NB4 (cell line): Measurements from ENCODE around the gene CT45A10.
"Not testable (repeated sequence)": the region's sequence is repeated elsewhere in the genome, so short reads cannot be mapped to it uniquely, and the experiment has no call there.

Source experiments
- DNase-seq: peaks from one replicate; pipeline ENCODE4 v3.0.0; 2010; ENCODE audit warnings: low read depth
- H3K4me3 ChIP-seq: one replicate; pipeline ENCODE4 v1.5.1; 2011; ENCODE audit warnings: mild to moderate bottlenecking, low read depth, low read length, moderate library complexity
- MYC ChIP-seq: IDR thresholded peaks from 2 replicates; pipeline ENCODE4 v1.6.1; 2011; ENCODE audit warnings: low read depth, low read length
- POLR2A ChIP-seq: IDR thresholded peaks from 2 replicates; pipeline ENCODE4 v1.6.1; 2011; ENCODE audit warnings: mild to moderate bottlenecking; ENCODE audit not compliant: insufficient read length; ENCODE audit errors: extremely low read depth
- TF ChIP-seq, protein P1 (sequence below): IDR thresholded peaks from 2 replicates; pipeline ENCODE4 v1.6.1; 2011; ENCODE audit warnings: low read depth, low read length
- TF ChIP-seq, protein P2 (sequence below): IDR thresholded peaks from one replicate; pipeline ENCODE4 v1.5.1; 2012; ENCODE audit warnings: low read depth, low read length

CT45A10 gene, protein sequence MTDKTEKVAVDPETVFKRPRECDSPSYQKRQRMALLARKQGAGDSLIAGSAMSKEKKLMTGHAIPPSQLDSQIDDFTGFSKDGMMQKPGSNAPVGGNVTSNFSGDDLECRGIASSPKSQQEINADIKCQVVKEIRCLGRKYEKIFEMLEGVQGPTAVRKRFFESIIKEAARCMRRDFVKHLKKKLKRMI

DNA sequence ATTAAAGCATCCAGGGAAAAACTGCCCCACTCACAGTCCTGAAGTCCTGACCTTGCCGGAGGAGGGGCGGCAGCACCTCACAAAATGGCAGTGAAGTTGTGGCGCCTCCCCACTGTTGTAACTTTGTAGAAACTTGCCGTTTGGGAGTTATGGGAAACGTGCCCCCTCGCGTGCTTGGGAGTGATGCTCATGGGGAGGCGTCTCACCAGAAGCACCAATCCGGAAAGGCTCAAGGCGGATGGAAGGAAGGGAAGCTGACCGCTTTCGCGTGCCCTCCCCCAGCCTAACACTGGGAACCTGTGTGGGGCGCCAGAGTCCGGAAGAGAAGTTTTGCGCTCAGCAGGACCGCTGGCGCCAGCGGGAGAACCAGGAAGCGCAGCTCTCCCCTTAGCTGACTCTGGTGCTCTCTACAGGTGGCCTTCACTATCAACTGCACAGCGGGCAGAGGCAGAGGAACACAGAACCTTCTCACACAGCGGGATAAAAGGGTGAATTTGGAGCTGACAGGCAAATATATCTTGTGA, at the start of gene CT45A10, which contains the start of gene SAGE1:
CT45A10 (minus strand) TSS at position 151 of the 524 bp plus-strand sequence. CDS start 8,100 bp downstream, outside the sequence.
SAGE1 (plus strand) TSS at position 423 of the 524 bp plus-strand sequence. CDS start 2,527 bp downstream, outside the sequence.
- TF ChIP-seq, protein P1, sequence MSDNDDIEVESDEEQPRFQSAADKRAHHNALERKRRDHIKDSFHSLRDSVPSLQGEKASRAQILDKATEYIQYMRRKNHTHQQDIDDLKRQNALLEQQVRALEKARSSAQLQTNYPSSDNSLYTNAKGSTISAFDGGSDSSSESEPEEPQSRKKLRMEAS, result no peak
- TF ChIP-seq POLR2A, result no peak
- no peak for TF ChIP-seq MYC
- TF ChIP-seq, protein P2, sequence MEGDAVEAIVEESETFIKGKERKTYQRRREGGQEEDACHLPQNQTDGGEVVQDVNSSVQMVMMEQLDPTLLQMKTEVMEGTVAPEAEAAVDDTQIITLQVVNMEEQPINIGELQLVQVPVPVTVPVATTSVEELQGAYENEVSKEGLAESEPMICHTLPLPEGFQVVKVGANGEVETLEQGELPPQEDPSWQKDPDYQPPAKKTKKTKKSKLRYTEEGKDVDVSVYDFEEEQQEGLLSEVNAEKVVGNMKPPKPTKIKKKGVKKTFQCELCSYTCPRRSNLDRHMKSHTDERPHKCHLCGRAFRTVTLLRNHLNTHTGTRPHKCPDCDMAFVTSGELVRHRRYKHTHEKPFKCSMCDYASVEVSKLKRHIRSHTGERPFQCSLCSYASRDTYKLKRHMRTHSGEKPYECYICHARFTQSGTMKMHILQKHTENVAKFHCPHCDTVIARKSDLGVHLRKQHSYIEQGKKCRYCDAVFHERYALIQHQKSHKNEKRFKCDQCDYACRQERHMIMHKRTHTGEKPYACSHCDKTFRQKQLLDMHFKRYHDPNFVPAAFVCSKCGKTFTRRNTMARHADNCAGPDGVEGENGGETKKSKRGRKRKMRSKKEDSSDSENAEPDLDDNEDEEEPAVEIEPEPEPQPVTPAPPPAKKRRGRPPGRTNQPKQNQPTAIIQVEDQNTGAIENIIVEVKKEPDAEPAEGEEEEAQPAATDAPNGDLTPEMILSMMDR, result no peak
- no peak within 1 kb of the TSS for H3K4me3 ChIP-seq
- no peak for DNase-seq

DNA sequence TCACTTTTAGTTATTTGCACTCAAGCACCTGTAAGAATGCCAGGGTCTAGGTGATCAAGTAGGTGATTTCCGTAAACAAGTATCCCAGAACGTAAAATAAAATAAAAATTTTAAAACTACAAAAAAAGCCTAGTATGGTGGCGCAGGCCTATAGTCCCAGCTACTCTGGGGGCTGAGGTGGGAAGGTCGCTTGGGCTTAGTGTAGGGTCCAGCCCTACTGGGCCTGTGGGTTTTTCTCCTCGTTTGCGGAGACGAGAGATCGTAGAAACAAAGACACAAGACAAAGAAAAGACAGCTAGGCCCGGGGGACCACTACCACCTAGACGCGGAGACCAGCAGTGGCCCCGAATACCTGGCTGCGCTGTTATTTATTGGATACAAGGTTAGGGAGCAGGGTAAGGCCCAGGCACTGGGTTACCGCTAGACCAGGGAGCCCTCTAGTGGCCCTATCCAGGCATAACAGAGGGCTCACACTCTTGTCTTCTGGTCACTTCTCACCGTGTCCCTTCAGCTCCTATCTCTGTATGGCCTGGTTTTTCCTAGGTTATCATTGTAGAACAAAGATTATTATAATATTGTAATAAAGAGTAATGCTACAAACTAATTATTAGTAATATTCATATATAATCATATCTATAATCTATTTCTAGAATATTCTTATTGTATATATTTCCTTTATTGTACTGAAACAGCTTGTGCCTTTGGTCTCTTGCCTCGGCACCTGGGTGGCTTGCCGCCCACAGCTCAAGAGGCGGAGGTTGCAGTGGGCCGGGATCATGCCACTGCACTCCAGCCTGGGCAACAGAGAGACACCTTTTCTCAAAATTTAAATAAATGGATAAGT, 38.6 kb upstream of the CT45A10 start:
- TF ChIP-seq, protein P2, result peak; percentile 70
- TF ChIP-seq MYC, result no peak
- H3K4me3 ChIP-seq, result no peak overlapping the region
- peak; percentile 45 for DNase-seq

DNA sequence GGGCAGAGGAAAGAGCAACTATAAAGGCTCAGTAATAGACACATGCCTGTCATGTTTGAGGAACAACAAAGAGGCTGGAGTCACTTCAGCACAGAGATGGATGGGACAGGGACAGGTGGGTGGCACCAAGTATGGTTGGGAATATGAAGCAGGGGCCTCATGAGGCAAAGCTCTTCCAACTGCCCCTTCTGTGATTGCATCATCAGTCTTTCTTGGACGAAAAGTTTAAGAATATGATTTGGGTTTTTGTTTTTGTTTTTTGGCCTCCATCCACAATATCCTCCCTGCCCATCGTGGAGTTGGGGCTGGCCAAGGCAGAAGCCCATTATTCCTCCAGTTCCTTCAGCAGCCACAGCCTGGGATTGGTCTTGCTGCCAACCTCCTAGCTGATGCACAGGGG, 34.7 kb upstream of the CT45A10 start:
- TF ChIP-seq, protein P1, result no peak
- TF ChIP-seq, protein P2, result no peak
- TF ChIP-seq POLR2A, result no peak
- no peak for TF ChIP-seq MYC
- no peak overlapping the region for H3K4me3 ChIP-seq

DNA sequence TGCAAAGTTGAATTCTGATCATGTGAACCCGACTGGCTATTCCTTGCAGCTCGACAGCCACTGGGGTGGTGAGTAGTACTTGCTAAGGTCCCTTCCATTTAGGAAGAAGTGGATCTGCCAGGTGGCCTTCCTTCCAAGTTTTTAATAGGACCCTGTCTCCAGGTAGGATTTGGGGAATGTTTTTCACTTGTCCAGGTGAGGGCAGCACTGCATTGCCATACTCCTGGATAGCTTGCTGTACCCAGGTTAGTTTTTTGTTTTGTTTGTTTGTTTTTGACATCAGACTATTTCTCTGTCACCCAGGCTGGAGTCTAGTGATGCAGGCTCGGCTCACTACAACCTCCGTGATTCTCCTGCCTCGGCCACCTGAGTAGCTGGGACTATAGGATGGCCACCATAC, 30.1 kb upstream of the CT45A10 start:
- no peak overlapping the region for H3K4me3 ChIP-seq
- no peak for DNase-seq
- no peak for TF ChIP-seq POLR2A
- TF ChIP-seq MYC, result no peak
- TF ChIP-seq, protein P2, result no peak

More for the DNA sequence above, 34.7 kb upstream of the CT45A10 start:
- no peak for DNase-seq

DNA sequence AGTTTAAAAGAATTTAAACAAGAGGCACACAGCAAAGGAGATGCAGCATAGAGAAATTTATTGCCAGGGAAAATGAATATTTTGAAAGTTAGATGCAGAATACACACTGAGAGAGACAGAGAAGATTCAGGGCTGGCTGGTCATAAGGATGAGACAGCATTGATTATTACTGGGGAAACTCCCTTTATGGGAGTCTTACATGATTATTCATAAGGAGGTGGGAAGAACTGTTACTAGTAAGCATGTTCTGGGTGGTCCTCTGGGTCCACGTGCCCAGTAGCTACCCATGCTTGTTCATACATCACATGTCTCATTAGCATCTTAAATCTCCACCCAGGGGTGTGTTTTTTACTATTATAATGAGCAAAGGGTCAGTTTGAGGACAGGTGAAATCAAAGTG, 27.3 kb upstream of the CT45A10 start:
- H3K4me3 ChIP-seq, DNase-seq: not testable (repeated sequence)

DNA sequence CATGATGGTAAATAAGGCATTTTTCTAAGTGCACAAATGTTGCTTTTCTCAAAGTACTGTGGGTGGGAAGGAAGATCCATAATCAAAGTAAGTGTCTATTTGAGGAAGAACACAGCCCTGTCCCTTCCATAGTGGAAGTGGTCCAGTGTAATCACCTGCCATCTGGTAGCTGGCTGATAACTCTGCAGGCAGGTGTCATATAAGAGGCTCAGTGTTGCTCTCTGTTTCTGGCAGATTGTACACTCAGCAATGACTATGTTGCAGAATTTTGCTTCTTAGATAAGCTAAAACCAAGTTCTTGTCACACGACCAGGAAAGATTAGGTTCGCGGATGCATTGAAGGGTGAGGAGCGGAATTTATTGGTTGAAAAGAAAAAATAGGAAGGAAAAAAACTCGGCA, 21.2 kb upstream of the CT45A10 start:
- no peak overlapping the region for H3K4me3 ChIP-seq
- no peak for DNase-seq
- TF ChIP-seq POLR2A, result no peak
- TF ChIP-seq, protein P1, result no peak
- no peak for TF ChIP-seq MYC
- TF ChIP-seq, protein P2, result no peak
